Loucy (cell line): ENCODE results near the gene ADD1.

Experiments
- H2AFZ ChIP-seq: fragments of 200-600 bp; sonication (generic); 2 replicates; pipeline ENCODE4 v1.6.0; 2016; ENCODE audit warnings: antibody characterized with exemption, mild to moderate bottlenecking, low read length, moderate library complexity
- H3F3A ChIP-seq: fragments of 200-600 bp; 2 replicates; pipeline ENCODE4 v1.6.0; 2016; ENCODE audit warnings: antibody characterized with exemption, low read depth, mild to moderate bottlenecking
- H3K27me3 ChIP-seq: fragments of 200-600 bp; sonication (generic); 2 replicates; pipeline ENCODE4 v1.6.1; 2014; ENCODE audit warnings: low read length, mild to moderate bottlenecking; ENCODE audit not compliant: insufficient read depth, poor library complexity, severe bottlenecking
- H3K36me3 ChIP-seq: fragments of 200-600 bp; sonication (generic); 2 replicates; pipeline ENCODE4 v1.6.1; 2016; ENCODE audit warnings: low read length; ENCODE audit not compliant: insufficient read depth
- H3K4me1 ChIP-seq: fragments of 200-600 bp; sonication (generic); 2 replicates; pipeline ENCODE4 v1.5.1; 2014; ENCODE audit warnings: low read length, mild to moderate bottlenecking; ENCODE audit not compliant: insufficient read depth, poor library complexity, severe bottlenecking
- H3K4me2 ChIP-seq: fragments of 200-600 bp; sonication (generic); 2 replicates; pipeline ENCODE4 v1.6.0; 2014; ENCODE audit warnings: antibody characterized with exemption, low read length, low read depth, mild to moderate bottlenecking; ENCODE audit not compliant: poor library complexity, severe bottlenecking
- H3K4me3 ChIP-seq: fragments of 200-600 bp; sonication (generic); 2 replicates; pipeline ENCODE4 v1.5.1; 2014; ENCODE audit warnings: low read length, mild to moderate bottlenecking, mixed read lengths; ENCODE audit not compliant: poor library complexity, severe bottlenecking
- H3K79me2 ChIP-seq: fragments of 200-600 bp; sonication (generic); 2 replicates; pipeline ENCODE4 v1.6.1; 2014; ENCODE audit warnings: low read length; ENCODE audit not compliant: insufficient read depth
- H3K9ac ChIP-seq: fragments of 200-600 bp; sonication (generic); 2 replicates; pipeline ENCODE4 v1.6.0; 2014; ENCODE audit warnings: mild to moderate bottlenecking, low read depth, low read length, moderate library complexity; ENCODE audit not compliant: poor library complexity, severe bottlenecking
- H3K9me2 ChIP-seq: fragments of 200-600 bp; sonication (generic); replicated peaks from 2 replicates; pipeline ENCODE4 v1.6.1; 2016; ENCODE audit warnings: low read depth, low read length, mixed read lengths
- H3K9me3 ChIP-seq: fragments of 200-600 bp; sonication (generic); 2 replicates; pipeline ENCODE4 v1.6.1; 2014; ENCODE audit warnings: mild to moderate bottlenecking, antibody characterized with exemption, low read length, low read depth; ENCODE audit not compliant: insufficient read depth
- H4K20me1 ChIP-seq: fragments of 200-600 bp; sonication (generic); 2 replicates; pipeline ENCODE4 v1.6.0; 2014; ENCODE audit warnings: antibody characterized with exemption, low read length, mild to moderate bottlenecking; ENCODE audit not compliant: insufficient read depth, poor library complexity, severe bottlenecking
- EZH2phosphoT487 ChIP-seq: fragments of 200-600 bp; IDR thresholded peaks from 2 replicates; pipeline ENCODE4 v1.6.1; 2018; ENCODE audit warnings: antibody characterized with exemption, mild to moderate bottlenecking, moderate library complexity, borderline replicate concordance
- TF ChIP-seq, protein P1 (sequence below): fragments of 200-600 bp; sonication (generic); conservative IDR thresholded peaks from 2 replicates; pipeline ENCODE4 v1.5.1; 2014; ENCODE audit warnings: mild to moderate bottlenecking, antibody characterized with exemption, low read length

ADD1 gene

DNA sequence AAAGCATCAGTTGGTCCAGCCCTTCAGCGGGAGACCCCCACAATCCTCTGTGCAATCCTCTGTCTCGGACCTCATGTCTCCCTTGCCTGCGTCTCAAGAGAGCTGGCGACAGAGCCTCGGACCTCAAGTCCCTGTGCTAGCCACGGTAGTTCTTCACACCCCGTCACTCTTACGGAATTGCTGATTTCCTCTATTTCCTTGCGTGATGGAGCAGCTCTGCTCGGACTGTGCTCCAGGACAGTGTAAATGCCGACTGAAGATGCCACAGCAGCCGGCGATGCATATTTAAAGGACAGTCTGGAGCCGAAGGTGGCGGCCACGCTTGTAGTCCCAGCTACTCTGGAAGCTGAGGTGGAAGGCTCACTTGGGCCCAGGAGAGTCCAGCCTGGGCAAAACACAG is 121.6 kb downstream of the ADD1 start:
- Histone ChIP-seq H3K79me2 (peaks cover 37% of the 10 kb centered on the region), H3F3A (peaks cover 7% of the 10 kb centered on the region; the same call in 1 of the 2 replicates)

DNA sequence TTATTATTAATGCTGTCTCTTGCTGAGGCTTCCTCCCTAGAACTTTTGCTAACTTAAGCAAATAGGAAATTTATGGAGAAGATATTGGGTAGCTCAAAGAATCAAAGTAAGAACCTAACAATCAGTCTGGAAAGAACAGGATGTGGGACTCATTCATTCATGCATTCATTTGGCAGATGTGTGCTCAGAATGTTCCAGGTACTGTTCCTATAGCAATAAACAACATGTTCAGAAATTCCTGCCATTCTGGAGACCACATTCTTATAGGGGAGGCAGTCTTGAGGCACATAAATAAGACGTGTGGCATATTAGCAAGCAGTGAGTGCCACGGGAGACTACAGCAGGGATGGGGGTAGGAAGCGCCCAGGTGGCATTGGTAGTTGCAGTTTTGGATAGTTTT is 124.7 kb downstream of the ADD1 start:
- no peaks in the 10 kb centered on the region for H3K9me3 ChIP-seq
- H3K4me1 ChIP-seq, result peaks cover 7% of the 10 kb centered on the region
- no peaks in the 10 kb centered on the region for H4K20me1 ChIP-seq
- TF ChIP-seq, protein P1, sequence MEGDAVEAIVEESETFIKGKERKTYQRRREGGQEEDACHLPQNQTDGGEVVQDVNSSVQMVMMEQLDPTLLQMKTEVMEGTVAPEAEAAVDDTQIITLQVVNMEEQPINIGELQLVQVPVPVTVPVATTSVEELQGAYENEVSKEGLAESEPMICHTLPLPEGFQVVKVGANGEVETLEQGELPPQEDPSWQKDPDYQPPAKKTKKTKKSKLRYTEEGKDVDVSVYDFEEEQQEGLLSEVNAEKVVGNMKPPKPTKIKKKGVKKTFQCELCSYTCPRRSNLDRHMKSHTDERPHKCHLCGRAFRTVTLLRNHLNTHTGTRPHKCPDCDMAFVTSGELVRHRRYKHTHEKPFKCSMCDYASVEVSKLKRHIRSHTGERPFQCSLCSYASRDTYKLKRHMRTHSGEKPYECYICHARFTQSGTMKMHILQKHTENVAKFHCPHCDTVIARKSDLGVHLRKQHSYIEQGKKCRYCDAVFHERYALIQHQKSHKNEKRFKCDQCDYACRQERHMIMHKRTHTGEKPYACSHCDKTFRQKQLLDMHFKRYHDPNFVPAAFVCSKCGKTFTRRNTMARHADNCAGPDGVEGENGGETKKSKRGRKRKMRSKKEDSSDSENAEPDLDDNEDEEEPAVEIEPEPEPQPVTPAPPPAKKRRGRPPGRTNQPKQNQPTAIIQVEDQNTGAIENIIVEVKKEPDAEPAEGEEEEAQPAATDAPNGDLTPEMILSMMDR, result no peak
- no peak for TF ChIP-seq EZH2phosphoT487
- H3K9ac ChIP-seq, result no peak overlapping the region
- no peaks in the 10 kb centered on the region for H3K9me2 ChIP-seq
- H2AFZ ChIP-seq, result no peak overlapping the region
- H3K4me3 ChIP-seq, result no peak overlapping the region
- H3K79me2 ChIP-seq, result peaks cover 16% of the 10 kb centered on the region; the same call in 1 of the 2 replicates
- H3K4me2 ChIP-seq, result no peak overlapping the region
- no peaks in the 10 kb centered on the region for H3K27me3 ChIP-seq
- no peaks in the 10 kb centered on the region for H3K36me3 ChIP-seq
- H3F3A ChIP-seq, result no peaks in the 10 kb centered on the region

More for the DNA sequence above, 121.6 kb downstream of the ADD1 start:
- Histone ChIP-seq H3K4me1 (peaks cover 11% of the 10 kb centered on the region), H3K4me2 (peak overlapping the region; percentile 92), H3K4me3 (no peak overlapping the region), H3K9me2 (no peaks in the 10 kb centered on the region), H2AFZ (no peak overlapping the region), H3K27me3 (no peaks in the 10 kb centered on the region), H3K9ac (peak overlapping the region; percentile 77), H4K20me1 (peaks cover 19% of the 10 kb centered on the region), H3K9me3 (no peaks in the 10 kb centered on the region), H3K36me3 (no peaks in the 10 kb centered on the region)
- no peak for TF ChIP-seq EZH2phosphoT487
- TF ChIP-seq, protein P1, result no peak

DNA sequence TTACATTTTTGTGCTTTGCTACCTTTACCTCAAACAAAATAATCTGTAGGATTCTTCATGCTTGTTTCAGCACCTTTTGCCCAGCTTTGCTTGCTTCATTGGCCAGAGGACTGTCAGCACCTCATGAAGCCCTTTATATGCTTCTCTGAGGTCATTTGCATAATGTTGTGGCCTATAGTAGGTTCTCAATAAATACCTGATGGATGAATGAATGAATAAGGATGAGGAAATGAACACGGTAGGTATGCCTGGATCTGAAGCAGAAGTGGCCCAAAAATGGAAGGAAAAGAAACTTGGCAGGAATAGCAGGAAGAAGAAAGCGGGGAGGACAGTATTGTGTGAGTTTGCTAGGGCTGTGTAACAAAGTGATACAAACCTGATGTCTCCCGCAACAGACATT is 127.6 kb downstream of the ADD1 start:
- Histone ChIP-seq H3F3A (no peaks in the 10 kb centered on the region), H3K9ac (no peak overlapping the region), H3K9me3 (no peaks in the 10 kb centered on the region), H2AFZ (no peak overlapping the region), H3K9me2 (no peaks in the 10 kb centered on the region), H3K4me2 (no peak overlapping the region), H3K4me3 (no peak overlapping the region), H3K27me3 (no peaks in the 10 kb centered on the region), H3K36me3 (no peaks in the 10 kb centered on the region), H3K4me1 (no peaks in the 10 kb centered on the region), H4K20me1 (no peaks in the 10 kb centered on the region), H3K79me2 (no peaks in the 10 kb centered on the region)
- TF ChIP-seq EZH2phosphoT487, result no peak
- TF ChIP-seq, protein P1, result no peak
